ENCODE results near the gene ZNF780B. TPM values are rescaled to one million over a fixed set of nuclear protein-coding genes. Genes with fewer than 3 reads are reported as not detected.

The ZNF780B gene
- total and polyA plus RNA-seq, 2 donors (not counting 3 experiments of a cell fraction or from before 2014, with no cell fraction given), result 2.6 to 13.5 TPM

- H3K79me2 ChIP-seq (ENCODE audit: control insufficient read depth, insufficient read depth, low read length), result peaks cover 3% of the 10 kb centered on the region
- FAIRE-seq, result no peak
- TF ChIP-seq POLR2AphosphoS5 (IDR thresholded peaks at IDR 0.05; ENCODE audit: insufficient read depth, low read depth, low read length) (no peak), POLR2A (IDR thresholded peaks at IDR 0.05; ENCODE audit: low read depth, low read length) (no peak), CTCF (IDR thresholded peaks at IDR 0.05; ENCODE audit: extremely low read depth in 1 of 2, insufficient read depth in 1 of 2, low read depth in 1 of 2, low read length in 2 of 2) (no peak), GATA2 (IDR thresholded peaks at IDR 0.05; ENCODE audit: insufficient read depth, insufficient read length, low read depth, low read length) (no peak), MAX (IDR thresholded peaks at IDR 0.05; ENCODE audit: insufficient read depth, insufficient read length) (no peak)
- H3K36me3 ChIP-seq (ENCODE audit: control insufficient read depth in 2 of 2, extremely low read depth in 1 of 2, insufficient read depth in 2 of 2, low read length in 2 of 2), result no peaks in the 10 kb centered on the region
- peak overlapping the region; percentile 74 for H3K27ac ChIP-seq (ENCODE audit: insufficient read depth, low read depth, low read length)
- ChIA-PET CTCF (interaction anchor here (1.0 kb wide), 1 partner anchor 27 kb away, joined by 3 read pairs; the partner anchor contains the start of gene PSMC4), POLR2A (interaction anchor here (1.2 kb wide), 1 partner anchor 27 kb away, joined by 4 read pairs; the partner anchor contains the start of gene PSMC4)
- H3K4me2 ChIP-seq (ENCODE audit: insufficient read depth, low read length), result peak overlapping the region; percentile 59
- H3K4me3 ChIP-seq (replicated peaks in 1 of 3; ENCODE audit: insufficient read depth in 1 of 3, low read depth in 1 of 3, low read length in 3 of 3), result peak overlapping the region; percentile 42 to 76 (median 70)
- intact Hi-C loops (cut with micrococcal nuclease), result no loop called here
- H3K27me3 ChIP-seq (ENCODE audit: control insufficient read depth in 2 of 2, insufficient read depth in 2 of 2, low read length in 2 of 2), result no peaks in the 10 kb centered on the region
- no peaks in the 10 kb centered on the region for H3K9me3 ChIP-seq (replicated peaks; ENCODE audit: control insufficient read depth, insufficient read depth, low read length)
- dilution Hi-C loops (cut with MboI; ENCODE audit: extremely low pct_ligation_motif_present, low sequenced_read_pairs), result no loop called here
- H3K9ac ChIP-seq (replicated peaks; ENCODE audit: extremely low read depth, insufficient read depth, low read length), result peak overlapping the region; percentile 85
- H3K4me1 ChIP-seq (ENCODE audit: control insufficient read depth, extremely low read depth, insufficient read depth, low read length), result peaks cover 11% of the 10 kb centered on the region
- no TSS peak for BruUV-seq (replicated peaks)
- no peaks in the 10 kb centered on the region for H3K9me1 ChIP-seq (replicated peaks; ENCODE audit: control insufficient read depth, extremely low read depth, insufficient read depth, low read length)
- no peaks in the 10 kb centered on the region for H4K20me1 ChIP-seq (replicated peaks; ENCODE audit: control insufficient read depth, extremely low read depth, insufficient read depth, low read length)
- H2AFZ ChIP-seq (ENCODE audit: low read depth, low read length), result peak overlapping the region; percentile 94
- DNase-seq (ENCODE audit: low read depth, low spot score), result no peak
These were observed 58.3 kb downstream of the ZNF780B start for GRCh38 chr19:39997638-39998216.
